K562 (cell line): ENCODE measurements around the gene ATOH1.

ENCODE experiments used
- CC2D1A ChIP-seq: fragments of 450-650 bp; IDR thresholded peaks from 2 replicates; pipeline ENCODE4 v1.6.1; 2017; ENCODE audit warnings: mild to moderate bottlenecking
- HMG20A ChIP-seq: fragments of 450-650 bp; formaldehyde crosslinking; conservative IDR thresholded peaks from 2 replicates; pipeline ENCODE4 v1.4.0; 2020; ENCODE audit warnings: mild to moderate bottlenecking, mixed read lengths
- POLR2A ChIP-seq: fragments of 450-650 bp; conservative IDR thresholded peaks from 2 replicates; pipeline ENCODE4 v1.6.1; 2016
- POLR2G ChIP-seq: fragments of 200-400 bp; formaldehyde crosslinking; IDR thresholded peaks from 2 replicates; pipeline ENCODE4 v1.6.1; 2017; ENCODE audit warnings: low read depth, mild to moderate bottlenecking, antibody characterized with exemption, low read length, moderate library complexity
- SMARCC2 ChIP-seq: fragments of 450-650 bp; IDR thresholded peaks from 2 replicates; pipeline ENCODE4 v1.6.1; 2017; ENCODE audit warnings: antibody characterized with exemption, moderate library complexity, mild to moderate bottlenecking, low read depth
- ZC3H4 ChIP-seq: sonication (generic); formaldehyde crosslinking; IDR thresholded peaks from 2 replicates; pipeline ENCODE4 v1.9.0; 2021; ENCODE audit warnings: missing genetic modification reagents, borderline replicate concordance
- TF ChIP-seq, protein P1 (sequence below), 3 experiments: IDR thresholded peaks in 2 of 3; conservative IDR thresholded peaks in 1 of 3; 2 replicates each; pipeline ENCODE4 v1.5.1; 2011 to 2012; ENCODE audit warnings: low read length in 3 of 3, mild to moderate bottlenecking in 3 of 3, control low read depth in 2 of 3, improper control_type of control experiment in 1 of 3, inconsistent platforms in 1 of 3, low read depth in 1 of 3, mixed read lengths in 1 of 3, moderate library complexity in 1 of 3; ENCODE audit not compliant: insufficient read depth in 2 of 3
- TF ChIP-seq, protein P2 (sequence below): sonication (generic); formaldehyde crosslinking; IDR thresholded peaks from 2 replicates; pipeline ENCODE4 v1.8.0; 2022; ENCODE audit warnings: mild to moderate bottlenecking, missing genetic modification reagents
- TF ChIP-seq, protein P3 (sequence below): fragments of 450-650 bp; conservative IDR thresholded peaks from 2 replicates; pipeline ENCODE4 v1.6.1; 2016; ENCODE audit warnings: missing genetic modification characterization, low read depth, mild to moderate bottlenecking, missing compliant biosample characterization, moderate library complexity
- TF ChIP-seq, protein P4 (sequence below): fragments of 150-350 bp; conservative IDR thresholded peaks from 2 replicates; pipeline ENCODE4 v1.6.1; 2014; ENCODE audit warnings: low read length

DNA sequence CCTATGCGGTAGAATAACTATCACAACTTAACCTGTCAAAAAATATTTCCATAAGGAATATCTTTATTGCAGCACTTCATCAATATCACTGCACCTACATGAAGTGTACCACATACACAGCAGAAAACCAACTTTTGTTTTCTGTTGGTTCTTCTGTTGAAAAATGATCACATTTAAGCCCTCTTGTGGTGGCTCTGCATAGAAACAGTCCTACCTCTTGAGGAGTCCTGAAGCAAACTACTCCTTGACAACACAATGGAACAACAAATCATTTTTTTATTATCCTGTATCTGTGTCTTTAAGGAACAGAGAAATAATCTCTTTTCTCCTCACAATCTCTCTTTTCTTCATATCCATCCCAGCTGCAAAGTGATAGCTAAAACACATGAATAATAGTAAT, 39.8 kb upstream of the ATOH1 start:
- TF ChIP-seq HMG20A: no peak
- TF ChIP-seq POLR2A: no peak
- TF ChIP-seq, protein P1, sequence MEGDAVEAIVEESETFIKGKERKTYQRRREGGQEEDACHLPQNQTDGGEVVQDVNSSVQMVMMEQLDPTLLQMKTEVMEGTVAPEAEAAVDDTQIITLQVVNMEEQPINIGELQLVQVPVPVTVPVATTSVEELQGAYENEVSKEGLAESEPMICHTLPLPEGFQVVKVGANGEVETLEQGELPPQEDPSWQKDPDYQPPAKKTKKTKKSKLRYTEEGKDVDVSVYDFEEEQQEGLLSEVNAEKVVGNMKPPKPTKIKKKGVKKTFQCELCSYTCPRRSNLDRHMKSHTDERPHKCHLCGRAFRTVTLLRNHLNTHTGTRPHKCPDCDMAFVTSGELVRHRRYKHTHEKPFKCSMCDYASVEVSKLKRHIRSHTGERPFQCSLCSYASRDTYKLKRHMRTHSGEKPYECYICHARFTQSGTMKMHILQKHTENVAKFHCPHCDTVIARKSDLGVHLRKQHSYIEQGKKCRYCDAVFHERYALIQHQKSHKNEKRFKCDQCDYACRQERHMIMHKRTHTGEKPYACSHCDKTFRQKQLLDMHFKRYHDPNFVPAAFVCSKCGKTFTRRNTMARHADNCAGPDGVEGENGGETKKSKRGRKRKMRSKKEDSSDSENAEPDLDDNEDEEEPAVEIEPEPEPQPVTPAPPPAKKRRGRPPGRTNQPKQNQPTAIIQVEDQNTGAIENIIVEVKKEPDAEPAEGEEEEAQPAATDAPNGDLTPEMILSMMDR (IDR thresholded peaks at IDR 0.05 in 2 of 3, conservative IDR thresholded peaks at IDR 0.05 in 1 of 3; ENCODE audit: insufficient read depth in 2 of 3, low read depth in 1 of 3, low read length in 3 of 3): peak in 2 of 3 experiments; percentile 25 to 28; a peak in 2 of 6 replicates
- TF ChIP-seq, protein P2, sequence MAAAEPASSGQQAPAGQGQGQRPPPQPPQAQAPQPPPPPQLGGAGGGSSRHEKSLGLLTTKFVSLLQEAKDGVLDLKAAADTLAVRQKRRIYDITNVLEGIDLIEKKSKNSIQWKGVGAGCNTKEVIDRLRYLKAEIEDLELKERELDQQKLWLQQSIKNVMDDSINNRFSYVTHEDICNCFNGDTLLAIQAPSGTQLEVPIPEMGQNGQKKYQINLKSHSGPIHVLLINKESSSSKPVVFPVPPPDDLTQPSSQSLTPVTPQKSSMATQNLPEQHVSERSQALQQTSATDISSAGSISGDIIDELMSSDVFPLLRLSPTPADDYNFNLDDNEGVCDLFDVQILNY (CRISPR knock-in tag): no peak
- TF ChIP-seq, protein P3, sequence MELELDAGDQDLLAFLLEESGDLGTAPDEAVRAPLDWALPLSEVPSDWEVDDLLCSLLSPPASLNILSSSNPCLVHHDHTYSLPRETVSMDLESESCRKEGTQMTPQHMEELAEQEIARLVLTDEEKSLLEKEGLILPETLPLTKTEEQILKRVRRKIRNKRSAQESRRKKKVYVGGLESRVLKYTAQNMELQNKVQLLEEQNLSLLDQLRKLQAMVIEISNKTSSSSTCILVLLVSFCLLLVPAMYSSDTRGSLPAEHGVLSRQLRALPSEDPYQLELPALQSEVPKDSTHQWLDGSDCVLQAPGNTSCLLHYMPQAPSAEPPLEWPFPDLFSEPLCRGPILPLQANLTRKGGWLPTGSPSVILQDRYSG (tag): no peak
- TF ChIP-seq ZC3H4 (CRISPR knock-in tag): no peak
- TF ChIP-seq POLR2G: no peak
- TF ChIP-seq, protein P4, sequence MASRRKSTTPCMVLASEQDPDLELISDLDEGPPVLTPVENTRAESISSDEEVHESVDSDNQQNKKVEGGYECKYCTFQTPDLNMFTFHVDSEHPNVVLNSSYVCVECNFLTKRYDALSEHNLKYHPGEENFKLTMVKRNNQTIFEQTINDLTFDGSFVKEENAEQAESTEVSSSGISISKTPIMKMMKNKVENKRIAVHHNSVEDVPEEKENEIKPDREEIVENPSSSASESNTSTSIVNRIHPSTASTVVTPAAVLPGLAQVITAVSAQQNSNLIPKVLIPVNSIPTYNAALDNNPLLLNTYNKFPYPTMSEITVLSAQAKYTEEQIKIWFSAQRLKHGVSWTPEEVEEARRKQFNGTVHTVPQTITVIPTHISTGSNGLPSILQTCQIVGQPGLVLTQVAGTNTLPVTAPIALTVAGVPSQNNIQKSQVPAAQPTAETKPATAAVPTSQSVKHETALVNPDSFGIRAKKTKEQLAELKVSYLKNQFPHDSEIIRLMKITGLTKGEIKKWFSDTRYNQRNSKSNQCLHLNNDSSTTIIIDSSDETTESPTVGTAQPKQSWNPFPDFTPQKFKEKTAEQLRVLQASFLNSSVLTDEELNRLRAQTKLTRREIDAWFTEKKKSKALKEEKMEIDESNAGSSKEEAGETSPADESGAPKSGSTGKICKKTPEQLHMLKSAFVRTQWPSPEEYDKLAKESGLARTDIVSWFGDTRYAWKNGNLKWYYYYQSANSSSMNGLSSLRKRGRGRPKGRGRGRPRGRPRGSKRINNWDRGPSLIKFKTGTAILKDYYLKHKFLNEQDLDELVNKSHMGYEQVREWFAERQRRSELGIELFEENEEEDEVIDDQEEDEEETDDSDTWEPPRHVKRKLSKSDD: no peak
- TF ChIP-seq CC2D1A: no peak
- no peak for TF ChIP-seq SMARCC2
